Measurements from ENCODE around the gene SNAPC4.

DNA sequence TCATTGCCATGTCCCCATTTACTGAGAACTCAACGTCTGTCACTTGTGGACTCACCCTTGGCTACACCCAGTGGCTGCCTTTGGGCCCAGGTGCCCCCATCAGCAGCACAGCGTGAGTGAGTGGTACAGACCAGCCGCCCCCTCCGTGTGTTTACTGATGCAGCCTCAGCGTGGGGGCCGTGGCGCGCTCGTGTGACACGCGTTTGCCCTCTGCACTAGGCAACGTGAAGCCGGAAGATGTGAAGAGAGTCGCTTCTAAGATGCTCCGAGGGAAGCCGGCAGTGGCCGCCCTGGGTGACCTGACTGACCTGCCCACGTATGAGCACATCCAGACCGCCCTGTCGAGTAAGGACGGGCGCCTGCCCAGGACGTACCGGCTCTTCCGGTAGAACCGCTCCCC is 22.9 kb upstream of the SNAPC4 start:
- TF ChIP-seq POLR2A (IDR thresholded peaks at IDR 0.05; ENCODE audit: low read length) (no peak), CHD4 (IDR thresholded peaks at IDR 0.05; ENCODE audit: borderline replicate concordance) (no peak), GATA3 (IDR thresholded peaks at IDR 0.05; ENCODE audit: borderline replicate concordance) (no peak), ELK1 (IDR thresholded peaks at IDR 0.05; ENCODE audit: low read depth, low read length) (no peak)
- TF ChIP-seq, protein P1, sequence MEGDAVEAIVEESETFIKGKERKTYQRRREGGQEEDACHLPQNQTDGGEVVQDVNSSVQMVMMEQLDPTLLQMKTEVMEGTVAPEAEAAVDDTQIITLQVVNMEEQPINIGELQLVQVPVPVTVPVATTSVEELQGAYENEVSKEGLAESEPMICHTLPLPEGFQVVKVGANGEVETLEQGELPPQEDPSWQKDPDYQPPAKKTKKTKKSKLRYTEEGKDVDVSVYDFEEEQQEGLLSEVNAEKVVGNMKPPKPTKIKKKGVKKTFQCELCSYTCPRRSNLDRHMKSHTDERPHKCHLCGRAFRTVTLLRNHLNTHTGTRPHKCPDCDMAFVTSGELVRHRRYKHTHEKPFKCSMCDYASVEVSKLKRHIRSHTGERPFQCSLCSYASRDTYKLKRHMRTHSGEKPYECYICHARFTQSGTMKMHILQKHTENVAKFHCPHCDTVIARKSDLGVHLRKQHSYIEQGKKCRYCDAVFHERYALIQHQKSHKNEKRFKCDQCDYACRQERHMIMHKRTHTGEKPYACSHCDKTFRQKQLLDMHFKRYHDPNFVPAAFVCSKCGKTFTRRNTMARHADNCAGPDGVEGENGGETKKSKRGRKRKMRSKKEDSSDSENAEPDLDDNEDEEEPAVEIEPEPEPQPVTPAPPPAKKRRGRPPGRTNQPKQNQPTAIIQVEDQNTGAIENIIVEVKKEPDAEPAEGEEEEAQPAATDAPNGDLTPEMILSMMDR (IDR thresholded peaks at IDR 0.05): no peak
- TF ChIP-seq, protein P2, sequence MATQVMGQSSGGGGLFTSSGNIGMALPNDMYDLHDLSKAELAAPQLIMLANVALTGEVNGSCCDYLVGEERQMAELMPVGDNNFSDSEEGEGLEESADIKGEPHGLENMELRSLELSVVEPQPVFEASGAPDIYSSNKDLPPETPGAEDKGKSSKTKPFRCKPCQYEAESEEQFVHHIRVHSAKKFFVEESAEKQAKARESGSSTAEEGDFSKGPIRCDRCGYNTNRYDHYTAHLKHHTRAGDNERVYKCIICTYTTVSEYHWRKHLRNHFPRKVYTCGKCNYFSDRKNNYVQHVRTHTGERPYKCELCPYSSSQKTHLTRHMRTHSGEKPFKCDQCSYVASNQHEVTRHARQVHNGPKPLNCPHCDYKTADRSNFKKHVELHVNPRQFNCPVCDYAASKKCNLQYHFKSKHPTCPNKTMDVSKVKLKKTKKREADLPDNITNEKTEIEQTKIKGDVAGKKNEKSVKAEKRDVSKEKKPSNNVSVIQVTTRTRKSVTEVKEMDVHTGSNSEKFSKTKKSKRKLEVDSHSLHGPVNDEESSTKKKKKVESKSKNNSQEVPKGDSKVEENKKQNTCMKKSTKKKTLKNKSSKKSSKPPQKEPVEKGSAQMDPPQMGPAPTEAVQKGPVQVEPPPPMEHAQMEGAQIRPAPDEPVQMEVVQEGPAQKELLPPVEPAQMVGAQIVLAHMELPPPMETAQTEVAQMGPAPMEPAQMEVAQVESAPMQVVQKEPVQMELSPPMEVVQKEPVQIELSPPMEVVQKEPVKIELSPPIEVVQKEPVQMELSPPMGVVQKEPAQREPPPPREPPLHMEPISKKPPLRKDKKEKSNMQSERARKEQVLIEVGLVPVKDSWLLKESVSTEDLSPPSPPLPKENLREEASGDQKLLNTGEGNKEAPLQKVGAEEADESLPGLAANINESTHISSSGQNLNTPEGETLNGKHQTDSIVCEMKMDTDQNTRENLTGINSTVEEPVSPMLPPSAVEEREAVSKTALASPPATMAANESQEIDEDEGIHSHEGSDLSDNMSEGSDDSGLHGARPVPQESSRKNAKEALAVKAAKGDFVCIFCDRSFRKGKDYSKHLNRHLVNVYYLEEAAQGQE (IDR thresholded peaks at IDR 0.05): no peak

All from A549 (cell line).